ENCODE results near the gene TMEFF1. TPM values are rescaled to one million over a fixed set of nuclear protein-coding genes. Genes with fewer than 3 reads are reported as not detected.
"Not testable (repeated sequence)": the region's sequence is repeated elsewhere in the genome, so short reads cannot be mapped to it uniquely, and the experiment has no call there.

Gene TMEFF1
- 1.3 TPM for polyA plus RNA-seq (2013, experiment 1 of 2; ENCODE audit: insufficient read length)
- polyA plus RNA-seq (2013, experiment 2 of 2; ENCODE audit: insufficient read length): 1.1 TPM

GRCh38 chr9:100472788-100473275, at the start of gene TMEFF1:
Gene TMEFF1, plus strand, starts transcription at chr9:100473149. Its CDS starts 396 bp downstream, at chr9:100473545.
- DNase-seq: peak; percentile 46

- DNase-seq: peak; percentile 22
Measured at GRCh38 chr9:100425758-100426157, 47.2 kb upstream of the TMEFF1 start.

- no peak for DNase-seq
Measured at GRCh38 chr9:100426189-100426529, 46.8 kb upstream of the TMEFF1 start.

- DNase-seq: peak; percentile 89
Measured at GRCh38 chr9:100426530-100427365, 46.2 kb upstream of the TMEFF1 start, which contains the start of gene MSANTD3. Gene MSANTD3, plus strand, starts transcription at chr9:100427143. Its CDS starts 14,796 bp downstream, at chr9:100441939.

- DNase-seq: peak; percentile 76
Measured at GRCh38 chr9:100427366-100428263, 45.3 kb upstream of the TMEFF1 start.

DNA sequence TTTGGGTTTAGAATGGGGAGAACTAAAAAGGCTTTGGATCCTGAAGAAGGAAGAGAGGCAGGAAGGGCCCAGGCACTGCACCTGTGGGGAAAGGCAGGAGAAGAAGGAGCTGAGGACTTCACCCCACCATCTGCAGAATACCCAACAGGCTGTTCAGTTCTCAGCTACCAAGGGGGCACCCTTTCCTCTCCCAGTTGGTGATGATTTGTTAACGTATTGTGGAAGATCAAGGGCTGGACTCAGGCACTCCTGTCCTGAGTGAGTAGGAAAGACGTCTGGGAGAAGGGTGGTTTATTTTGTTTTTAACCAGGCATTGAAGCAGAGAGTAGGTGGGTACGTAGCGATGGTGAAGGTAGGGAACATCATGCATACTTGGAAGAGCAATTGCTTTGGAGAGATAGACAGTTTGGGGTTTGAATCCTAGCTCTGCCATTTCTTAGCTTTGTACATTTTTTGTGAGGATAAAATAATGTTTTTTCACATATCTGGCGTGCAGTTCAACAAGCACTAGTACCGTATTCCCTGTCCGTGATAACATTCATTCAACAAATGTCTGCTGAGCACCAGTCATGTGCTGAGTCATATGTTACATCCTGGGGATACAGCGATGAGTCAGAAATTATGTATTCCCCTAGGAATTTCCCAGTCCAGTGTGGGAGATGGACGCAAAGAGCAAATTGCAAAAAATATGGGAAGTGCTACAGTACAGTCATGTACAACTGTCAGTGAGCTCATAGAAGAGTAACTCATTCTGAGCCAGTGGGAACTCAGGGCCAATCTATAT, 43.9 kb upstream of the TMEFF1 start:
- DNase-seq: peak; percentile 100

- peak; percentile 73 for DNase-seq
Measured at GRCh38 chr9:100430286-100430940, 42.5 kb upstream of the TMEFF1 start.

DNA sequence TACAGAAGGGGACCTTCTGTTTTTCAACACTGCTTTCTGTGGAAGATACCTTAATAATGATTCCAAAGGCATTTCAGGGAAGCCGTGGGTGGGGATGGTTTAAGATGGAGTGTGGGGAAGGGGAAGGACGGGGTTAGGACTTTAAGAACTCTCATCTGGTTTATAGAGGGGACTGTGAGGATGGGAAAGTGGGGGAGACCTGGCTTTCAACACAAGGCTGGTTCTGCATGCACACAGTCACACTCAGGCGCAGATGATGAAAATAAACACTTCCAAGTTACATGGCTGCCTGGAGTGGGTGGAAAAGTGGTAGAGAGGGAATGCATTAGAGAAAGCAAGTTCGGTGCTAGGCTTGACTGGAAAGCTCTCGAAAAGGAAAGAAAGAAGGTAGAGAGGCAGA, 41.1 kb upstream of the TMEFF1 start:
- no peak for DNase-seq

DNA sequence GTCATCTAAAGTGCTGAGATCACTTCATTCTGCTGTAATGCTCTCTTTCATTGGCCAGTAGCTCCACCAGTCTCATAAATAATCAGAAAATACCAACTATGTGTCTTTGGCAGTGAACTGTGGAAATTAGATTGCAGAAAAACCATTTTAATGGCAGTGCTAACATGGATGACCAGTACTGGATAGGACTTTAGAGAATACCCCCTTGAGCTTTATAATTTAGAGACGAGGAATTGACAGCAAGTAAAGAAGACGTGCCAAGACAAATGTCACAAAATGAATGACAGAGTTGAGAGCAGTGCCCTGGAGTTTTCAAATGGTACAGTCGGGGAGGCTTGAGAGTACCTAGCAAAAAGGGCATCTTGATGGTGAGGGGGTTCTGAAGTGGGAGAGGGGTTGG, 40.2 kb upstream of the TMEFF1 start:
- no peak for DNase-seq

DNA sequence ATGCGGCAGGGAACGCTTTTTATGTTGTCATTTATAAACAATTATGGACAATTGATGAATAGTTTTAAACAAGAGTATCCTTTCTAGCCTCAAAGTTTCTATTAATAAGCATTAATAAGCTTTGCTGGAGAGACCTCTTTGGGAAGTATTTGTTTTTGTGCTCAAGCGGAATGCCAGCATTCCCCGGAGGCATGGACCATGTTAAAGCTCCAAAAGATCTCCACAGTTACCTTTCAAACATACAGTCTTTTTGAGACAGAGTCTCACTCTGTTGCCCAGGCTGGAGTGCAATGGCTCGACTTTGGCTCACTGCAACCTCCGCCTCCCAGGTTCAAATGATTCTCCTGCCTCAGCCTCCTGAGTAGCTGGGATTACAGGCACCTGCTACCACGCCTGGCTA, 36.4 kb upstream of the TMEFF1 start:
- no peak for DNase-seq

DNA sequence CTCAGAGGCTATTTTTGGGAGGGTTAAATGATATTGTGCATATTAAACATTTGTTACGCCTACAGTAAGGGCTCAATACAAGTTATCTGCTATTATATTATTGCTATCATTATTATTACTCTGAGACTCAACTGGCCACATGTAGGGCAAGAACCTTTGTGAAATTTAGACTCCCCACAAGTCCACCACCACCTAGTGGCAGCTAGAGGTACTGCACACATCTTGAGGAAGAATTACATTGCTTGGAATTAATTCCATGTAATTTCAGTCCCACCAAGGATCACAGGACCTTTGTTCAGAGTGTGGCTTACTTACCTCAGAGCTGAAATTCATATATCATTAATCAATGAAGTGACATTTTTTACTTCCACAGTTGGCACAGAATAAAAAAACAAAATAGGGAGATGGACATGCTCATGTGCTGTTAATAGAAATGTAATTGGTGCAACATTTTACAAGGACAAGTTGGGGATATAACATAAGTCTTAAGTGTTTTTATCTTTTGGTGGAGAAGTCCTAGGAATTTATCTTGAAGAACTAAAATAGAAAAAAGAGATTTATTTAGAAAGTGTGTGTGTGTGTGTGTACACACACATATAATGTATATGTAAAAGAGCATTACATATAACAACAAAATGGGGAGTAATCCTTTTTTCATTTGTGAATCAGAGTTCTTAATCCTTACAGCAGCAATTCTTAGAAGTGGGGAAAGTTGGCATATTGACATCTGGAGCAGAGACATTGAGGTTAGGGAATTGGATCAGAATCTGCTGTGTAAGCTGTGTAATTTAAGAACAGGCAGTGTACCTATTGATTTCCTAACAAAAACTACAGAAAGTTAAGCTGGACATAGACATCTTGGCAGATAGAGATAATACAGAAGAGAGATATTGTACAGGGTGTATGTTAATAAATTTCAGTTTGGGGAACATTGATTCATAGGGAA, 34.8 kb upstream of the TMEFF1 start:
- DNase-seq: peak; percentile 75

- DNase-seq: peak; percentile 42
Measured at GRCh38 chr9:100440071-100440470, 32.9 kb upstream of the TMEFF1 start.

DNA sequence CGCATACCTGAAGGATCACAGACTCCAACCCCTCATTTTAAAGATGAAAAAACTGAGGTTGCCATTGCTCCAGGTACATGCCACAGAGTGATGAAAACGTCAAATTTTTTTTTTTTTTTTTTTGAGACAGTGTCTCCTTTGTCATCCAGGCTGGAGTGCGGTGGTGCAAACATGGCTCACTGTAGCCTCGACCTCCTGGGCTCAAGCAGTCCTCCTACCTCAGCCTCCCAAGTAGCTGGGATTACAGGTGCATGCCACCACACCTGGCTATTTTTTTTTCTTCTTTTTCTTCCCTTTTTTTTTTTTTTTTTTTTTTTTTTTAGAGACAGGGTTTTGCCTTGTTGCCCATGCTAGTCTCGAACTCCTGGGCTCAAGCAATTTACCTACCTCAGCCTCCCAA, 32.5 kb upstream of the TMEFF1 start:
- DNase-seq: not testable (repeated sequence)

DNA sequence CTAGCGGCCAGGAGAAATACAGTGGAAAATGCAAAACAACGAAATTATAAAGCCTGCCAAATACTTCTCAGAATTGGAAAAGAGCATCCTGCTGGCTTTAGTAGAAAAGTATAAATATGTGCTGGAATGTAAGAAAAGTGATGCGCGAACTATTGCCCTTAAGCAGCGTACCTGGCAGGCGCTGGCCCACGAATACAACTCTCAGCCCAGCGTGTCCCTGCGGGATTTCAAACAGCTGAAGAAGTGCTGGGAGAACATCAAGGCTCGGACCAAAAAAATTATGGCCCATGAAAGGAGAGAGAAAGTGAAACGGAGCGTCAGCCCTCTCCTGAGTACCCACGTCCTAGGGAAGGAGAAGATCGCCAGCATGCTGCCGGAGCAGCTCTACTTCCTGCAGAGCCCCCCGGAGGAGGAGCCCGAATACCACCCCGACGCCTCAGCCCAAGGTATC, 31.0 kb upstream of the TMEFF1 start:
- no peak for DNase-seq

DNA sequence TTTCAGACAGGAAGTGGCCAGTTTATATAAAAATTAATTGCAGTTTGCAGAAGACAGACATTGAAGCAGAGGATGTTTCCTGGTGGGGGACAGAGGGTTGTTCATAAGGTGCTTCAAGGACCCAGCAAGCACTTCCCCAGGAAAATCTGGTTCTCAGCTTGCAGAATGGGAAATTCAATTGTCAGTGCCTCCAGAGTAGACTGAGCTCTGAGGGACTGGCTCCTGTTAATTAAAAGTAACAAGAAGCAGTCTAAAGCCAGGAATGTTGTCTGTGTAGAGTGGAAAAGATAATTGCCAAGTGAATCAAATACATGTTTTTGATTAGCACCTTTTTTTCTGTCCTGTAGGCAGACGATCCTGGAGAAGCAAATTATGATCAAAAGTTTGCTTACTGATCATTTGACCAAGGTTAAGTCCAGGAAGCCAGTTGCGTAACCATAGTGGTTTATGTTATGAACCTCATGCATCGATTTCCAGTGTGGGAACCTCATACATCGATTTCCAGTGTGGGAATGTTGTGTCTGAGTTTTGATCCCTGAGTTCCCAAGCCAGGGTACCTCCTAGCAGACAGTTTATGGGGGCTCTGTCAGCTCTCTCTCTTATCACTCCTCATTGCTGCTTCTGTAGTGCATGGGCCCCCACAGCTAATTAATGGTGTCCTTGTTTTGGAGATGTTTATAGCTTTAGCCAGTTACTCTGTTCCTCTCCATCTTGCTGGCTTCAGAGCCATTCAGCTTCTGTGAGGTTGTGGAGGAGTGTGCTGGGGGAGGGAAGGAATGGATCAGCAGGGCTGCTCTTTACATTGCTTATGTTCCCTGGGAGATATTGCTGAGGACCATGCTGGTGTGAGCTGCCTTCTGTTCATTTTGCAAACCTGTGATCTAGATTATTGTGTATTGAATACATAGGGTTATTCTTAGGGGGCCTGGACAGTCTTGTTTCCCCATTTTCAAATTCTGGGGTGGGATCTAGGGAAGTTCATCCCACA, 28.9 kb upstream of the TMEFF1 start:
- no peak for DNase-seq

GRCh38 chr9:100445161-100445902, 27.6 kb upstream of the TMEFF1 start:
- no peak for DNase-seq

DNA sequence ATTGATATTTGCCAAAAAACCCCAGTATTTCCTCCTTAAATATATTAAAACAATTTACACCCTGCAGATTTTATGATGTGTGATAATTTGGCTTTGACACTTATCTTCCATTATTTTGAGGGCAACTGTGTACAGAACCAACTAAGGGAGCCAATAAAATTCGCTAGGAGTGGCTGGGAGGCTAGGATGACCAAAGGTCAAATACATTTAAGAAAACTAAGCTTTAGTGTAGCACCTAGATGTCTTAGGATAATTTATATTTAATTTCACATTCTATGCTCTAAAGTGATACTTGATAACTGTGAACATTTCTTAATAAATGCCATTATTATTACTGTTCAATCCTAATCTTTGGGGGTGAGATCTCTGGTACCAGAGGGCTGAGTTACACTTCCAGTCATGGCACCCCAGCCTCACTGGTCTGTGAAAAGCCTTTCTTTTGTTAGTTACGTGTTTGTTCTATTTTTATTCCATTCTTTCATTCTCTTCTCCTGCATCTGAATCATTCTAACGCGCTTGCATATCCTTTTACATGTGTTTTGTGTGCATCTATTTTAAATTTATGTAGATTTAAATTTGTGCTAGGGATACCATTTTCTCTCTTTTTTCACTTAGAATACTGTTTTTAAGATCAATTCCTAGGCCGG, 26.9 kb upstream of the TMEFF1 start:
- DNase-seq: no peak

DNA sequence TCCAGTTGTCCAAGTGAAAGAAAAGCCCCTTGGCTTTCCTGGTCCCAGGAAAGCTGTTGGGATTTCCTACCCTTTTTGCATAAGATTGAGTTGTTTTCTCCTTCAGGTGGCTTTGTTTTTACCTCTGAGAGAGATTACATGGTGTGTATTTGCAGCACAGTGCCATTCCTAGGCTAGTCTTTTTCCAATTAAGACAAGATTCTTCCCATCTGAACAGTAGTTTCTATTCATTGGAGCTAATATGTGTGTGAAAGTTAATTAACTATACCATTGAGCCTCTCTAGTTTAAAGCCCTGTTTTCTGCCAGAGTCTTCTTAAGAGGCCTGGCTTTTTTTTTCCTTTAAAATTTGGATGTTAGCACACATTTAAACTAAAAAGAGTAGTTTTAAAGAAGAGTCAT, 25.9 kb upstream of the TMEFF1 start:
- no peak for DNase-seq
